Hematopoietic multipotent progenitor cell treated with erythropoietin and hydrocortisone succinate and interleukin-3 and kit ligand, for 6 days (in vitro differentiated cells): ENCODE results near the gene CLCNKA.
"Not testable (repeated sequence)": the region's sequence is repeated elsewhere in the genome, so short reads cannot be mapped to it uniquely, and the experiment has no call there.

Experiments used
- DNase-seq: peaks from one replicate; pipeline ENCODE4 v3.0.0-alpha.2; 2015

Gene CLCNKA

DNA sequence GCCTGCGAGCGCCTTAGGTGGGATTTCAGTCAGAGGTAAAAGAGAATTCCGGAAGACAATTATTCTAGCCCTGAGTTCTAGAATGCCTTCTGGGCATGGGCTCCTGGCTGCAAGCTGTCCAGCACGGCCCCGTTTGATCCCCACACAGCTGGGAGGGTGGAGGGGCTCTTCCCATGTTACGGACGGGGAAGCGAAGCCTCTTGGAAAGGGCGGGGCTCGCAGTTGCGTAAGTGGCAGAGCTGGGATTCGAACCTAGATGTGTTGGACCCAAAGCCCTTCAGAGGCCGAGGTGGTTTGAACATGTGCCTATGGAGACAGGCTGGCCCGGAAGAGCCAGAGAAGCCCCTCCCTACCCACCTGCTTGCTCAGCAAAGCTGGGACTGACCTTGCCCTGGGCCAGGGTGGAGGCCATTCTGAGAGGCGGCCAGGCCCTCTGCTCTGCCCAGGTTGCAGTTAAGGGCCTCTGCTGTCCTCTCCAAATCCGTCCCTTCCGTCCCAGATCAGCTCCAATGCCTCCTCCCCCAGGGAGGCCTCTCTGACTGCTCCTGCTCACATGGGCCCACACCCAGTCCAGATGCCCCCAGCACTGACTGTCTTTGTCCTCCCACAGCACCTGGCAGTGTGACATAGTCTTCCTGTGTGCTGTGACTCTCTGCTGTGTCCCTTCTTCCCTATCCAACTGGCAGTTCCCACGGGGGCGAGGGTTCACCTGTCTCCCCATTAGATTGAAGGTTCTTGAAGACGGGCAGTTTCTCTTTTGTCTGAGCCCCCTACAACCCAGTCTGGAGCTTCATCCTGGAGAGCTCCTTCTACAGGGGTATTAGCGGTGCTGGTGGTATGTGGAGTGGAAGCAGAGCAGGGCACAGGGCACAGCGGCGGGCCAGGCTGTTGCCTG, 2.8 kb upstream of the CLCNKA start:
- DNase-seq = no peak

- DNase-seq = no peak
Measured at GRCh38 chr1:16019644-16020277, 2.1 kb upstream of the CLCNKA start.

GRCh38 chr1:16020325-16020724, 1.5 kb upstream of the CLCNKA start:
- no peak for DNase-seq

- DNase-seq = not testable (repeated sequence)
Measured at GRCh38 chr1:16020878-16021277, 958 bp upstream of the CLCNKA start.

GRCh38 chr1:16022393-16022792, 557 bp downstream of the CLCNKA start:
- no peak for DNase-seq

- DNase-seq = no peak
Measured at GRCh38 chr1:16023050-16023653, 1.3 kb downstream of the CLCNKA start.

- not testable (repeated sequence) for DNase-seq
Measured at GRCh38 chr1:16026302-16026701, 4.5 kb downstream of the CLCNKA start.

GRCh38 chr1:16026723-16027484, 5.1 kb downstream of the CLCNKA start:
- peak; percentile 50 for DNase-seq

GRCh38 chr1:16028237-16029002, 6.6 kb downstream of the CLCNKA start:
- no peak for DNase-seq

GRCh38 chr1:16029003-16029268, 7.1 kb downstream of the CLCNKA start:
- not testable (repeated sequence) for DNase-seq

DNA sequence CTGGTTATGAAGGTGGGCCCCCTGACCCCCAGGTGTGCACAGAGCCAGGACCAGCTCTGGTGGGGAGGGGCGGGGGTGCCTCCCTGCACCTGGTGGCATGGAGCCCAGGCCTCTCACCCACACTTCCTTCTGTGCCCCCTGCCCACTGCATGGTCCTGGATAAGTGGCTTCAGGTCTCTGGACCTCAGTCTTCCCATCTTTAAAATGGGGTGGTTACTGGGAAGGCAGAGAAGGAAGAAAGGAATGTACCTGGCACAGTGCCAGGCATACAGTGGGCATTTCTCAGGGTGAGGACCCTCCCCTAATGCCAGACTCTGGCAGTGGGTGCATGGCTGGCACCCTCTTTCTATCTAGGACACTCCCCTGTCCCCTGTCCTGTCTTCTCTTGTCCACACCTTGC, 7.5 kb downstream of the CLCNKA start:
- no peak for DNase-seq

- DNase-seq = no peak
Measured at GRCh38 chr1:16031551-16031950, 9.7 kb downstream of the CLCNKA start.

DNA sequence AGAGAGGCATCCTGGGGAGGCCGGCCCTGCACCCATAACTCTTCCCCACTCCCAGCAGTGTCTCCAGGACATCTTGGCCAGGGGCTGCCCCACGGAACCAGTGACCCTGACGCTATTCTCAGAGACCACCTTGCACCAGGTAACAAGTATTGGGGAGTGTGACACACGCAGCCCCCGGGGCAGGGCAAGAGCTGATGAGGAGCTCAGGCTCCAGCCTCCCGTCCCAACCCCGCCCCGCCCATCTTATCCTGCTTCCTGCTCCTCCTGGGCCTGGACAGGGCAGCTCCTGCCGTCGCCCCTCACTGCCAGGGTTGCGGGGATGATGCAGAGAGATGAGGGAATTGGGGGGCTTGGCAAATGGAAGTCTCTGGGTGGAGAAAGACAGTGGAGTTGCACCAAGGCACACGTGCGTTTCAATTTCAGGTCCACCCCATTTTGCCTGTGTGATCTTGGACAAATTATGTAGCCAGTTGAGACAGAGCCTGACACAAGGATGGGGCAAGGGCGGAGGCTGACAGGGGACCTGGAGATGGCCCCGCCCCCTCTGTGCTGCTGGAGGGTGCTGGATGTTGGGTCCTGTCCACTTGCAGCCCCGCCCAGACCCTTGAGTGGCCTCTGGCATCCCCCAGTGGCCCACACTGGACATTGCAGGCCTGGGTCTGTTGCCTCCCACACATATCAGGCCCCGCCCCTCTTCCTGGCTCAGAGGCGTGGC, 10.7 kb downstream of the CLCNKA start:
- DNase-seq = peak; percentile 93

DNA sequence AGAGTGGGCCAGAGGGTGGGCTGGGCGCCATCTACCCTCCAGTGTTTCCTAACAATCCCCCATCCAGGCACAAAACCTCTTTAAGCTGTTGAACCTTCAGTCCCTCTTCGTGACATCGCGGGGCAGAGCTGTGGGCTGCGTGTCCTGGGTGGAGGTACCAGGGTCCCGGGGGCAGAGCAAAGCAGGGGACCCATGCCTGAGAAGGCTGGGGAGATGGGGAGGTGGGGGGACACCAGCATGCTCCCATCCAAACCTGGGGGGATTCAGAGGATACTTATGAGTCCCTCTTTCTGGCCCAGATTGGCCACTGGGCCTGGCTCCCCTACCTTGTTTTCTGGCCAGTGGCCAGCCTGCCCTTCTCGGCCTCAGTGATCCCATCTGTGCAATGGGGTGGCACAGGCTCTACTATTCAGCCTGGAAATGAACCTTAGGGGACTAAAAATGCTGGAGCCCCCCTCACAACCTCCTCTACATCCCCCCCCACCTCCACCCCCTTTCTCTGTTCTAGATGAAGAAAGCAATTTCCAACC, 11.3 kb downstream of the CLCNKA start:
- not testable (repeated sequence) for DNase-seq

DNA sequence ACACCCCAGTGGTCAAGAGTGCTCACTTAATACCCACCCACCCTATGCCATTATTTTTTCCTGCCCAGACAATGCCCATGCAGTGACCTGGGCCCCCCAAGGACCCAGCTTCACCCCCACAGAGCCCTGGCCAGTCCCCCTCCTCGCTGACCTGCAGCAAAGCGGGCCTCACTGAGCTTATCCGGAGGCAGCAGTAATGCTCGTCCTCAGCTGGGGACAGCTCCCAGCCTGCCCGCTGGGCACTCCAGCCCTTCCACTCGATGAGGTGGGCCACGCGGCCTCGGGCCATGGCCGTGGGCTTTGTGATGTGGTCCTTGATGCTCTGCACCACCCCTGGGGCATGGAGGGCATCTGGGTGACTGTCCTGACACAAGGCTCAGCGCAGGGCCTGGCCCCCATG, 14.6 kb downstream of the CLCNKA start:
- DNase-seq = not testable (repeated sequence)

GRCh38 chr1:16038620-16038912, 16.7 kb downstream of the CLCNKA start:
- no peak for DNase-seq

DNA sequence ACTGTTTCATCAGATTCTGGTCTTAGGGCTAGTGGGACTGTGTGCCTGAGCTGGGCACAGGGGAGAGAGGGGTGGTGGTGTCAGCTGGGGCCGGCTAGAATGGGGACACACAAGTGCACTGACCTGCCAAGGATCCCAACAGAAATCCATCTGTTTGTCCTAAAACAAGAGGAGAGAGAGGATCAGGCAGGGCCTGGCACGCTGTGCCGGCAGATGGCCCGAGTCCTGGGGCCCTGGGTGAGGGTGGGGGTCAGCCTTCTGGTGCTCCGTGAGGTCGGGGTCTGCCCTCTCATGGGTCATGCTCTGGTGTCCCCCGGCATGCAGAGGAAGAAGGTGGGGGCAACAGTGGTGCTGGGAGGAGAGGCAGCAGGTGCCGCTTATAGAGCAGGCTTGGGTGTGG, 18.0 kb downstream of the CLCNKA start:
- not testable (repeated sequence) for DNase-seq

- DNase-seq = no peak
Measured at GRCh38 chr1:16041200-16041599, 19.4 kb downstream of the CLCNKA start.

GRCh38 chr1:16042096-16042495, 20.3 kb downstream of the CLCNKA start:
- DNase-seq = no peak

DNA sequence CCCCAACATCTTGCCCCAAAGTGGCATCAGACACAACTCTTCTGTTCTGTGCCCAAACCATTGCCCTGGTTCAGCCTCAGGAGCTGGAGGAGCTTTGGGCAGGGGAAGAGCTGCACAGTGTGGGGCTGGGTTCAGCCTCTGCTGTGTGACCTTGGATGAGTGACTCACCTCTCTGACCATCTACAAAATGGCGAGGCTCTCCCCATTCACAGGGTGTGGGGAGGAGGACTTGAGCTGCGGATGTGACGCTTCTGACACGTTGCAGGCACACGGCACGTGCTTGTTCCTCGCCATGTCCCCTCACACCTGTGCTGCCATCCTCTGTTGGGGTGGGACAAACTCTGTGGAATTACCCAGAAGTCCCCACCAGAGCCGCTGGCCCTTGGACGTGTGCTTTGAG, 20.8 kb downstream of the CLCNKA start:
- DNase-seq = not testable (repeated sequence)

DNA sequence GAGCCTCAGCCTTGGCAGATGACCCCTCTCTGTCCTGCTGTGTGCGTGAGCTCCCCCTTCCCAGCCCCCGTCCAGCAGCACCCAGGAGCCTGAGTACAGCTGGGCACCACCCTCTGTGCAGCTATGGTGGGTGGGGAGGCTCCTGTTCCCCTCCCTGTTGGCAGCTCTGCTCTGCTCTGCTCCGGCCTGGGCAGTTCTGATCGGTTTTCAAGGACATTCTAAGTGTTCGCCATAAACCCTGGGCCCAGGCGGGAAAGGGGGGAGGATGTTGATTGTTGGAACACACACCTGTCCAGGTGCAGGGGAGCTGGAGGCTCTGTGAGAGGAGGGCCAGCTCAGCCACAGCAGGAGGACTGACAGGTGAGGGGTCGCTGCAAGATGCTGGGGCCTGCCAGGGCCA, 21.7 kb downstream of the CLCNKA start, which contains the start of gene CLCNKB:
CLCNKB (plus strand) TSS at position 262 of the 400 bp plus-strand sequence. CDS start 711 bp downstream, outside the sequence.
- no peak for DNase-seq

DNA sequence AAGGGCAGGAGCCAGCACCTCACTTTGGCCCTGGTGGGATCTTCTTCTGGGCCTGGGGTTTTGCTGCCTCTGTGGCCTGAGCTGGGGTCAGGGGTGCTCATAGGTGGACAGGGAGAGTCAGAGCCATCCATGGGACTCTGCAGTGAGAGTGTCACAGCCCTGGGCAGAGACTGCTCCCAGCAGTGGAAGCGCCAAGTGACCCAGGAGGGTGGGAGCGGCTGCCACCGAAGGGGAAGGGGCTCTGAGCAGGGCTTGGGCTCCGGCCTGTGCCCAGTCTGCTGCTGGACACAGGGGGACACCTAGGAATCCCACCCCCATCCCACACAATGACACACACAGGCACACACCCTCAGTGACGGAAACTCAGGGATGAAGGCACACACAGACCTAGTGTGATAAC, 22.1 kb downstream of the CLCNKA start:
- DNase-seq = no peak
